Gastrocnemius medialis (tissue), 4 donors: Measurements from ENCODE around the gene GGTA1.

Source experiments
- CTCF ChIP-seq, 5 experiments: fragments of 450-650 bp in 3 of 5; fragments of 200-600 bp in 2 of 5; sonication (generic) in 2 of 5; IDR thresholded peaks in 4 of 5; conservative IDR thresholded peaks in 1 of 5; 1 replicate in 4 of 5; 2 replicates in 1 of 5; pipeline ENCODE4 v1.5.1; 2016 to 2019; ENCODE audit warnings: antibody characterized with exemption in 5 of 5, mild to moderate bottlenecking in 3 of 5, moderate library complexity in 3 of 5
- POLR2A ChIP-seq, 2 donors: fragments of 450-650 bp; IDR thresholded peaks; one replicate each; pipeline ENCODE4 v1.6.1; 2017; ENCODE audit warnings: antibody characterized with exemption in 2 of 2, mild to moderate bottlenecking in 2 of 2, moderate library complexity in 2 of 2

GRCh38 chr9:121411993-121412392 is 87.7 kb downstream of the GGTA1 start:
- TF ChIP-seq POLR2A (IDR thresholded peaks at IDR 0.05) (no peak), CTCF (IDR thresholded peaks at IDR 0.05 in 4 of 5, conservative IDR thresholded peaks at IDR 0.05 in 1 of 5) (no peak)
